Esophagus (tissue), 2 donors: ENCODE measurements around the gene SERPINB1. TPM values are rescaled to one million over a fixed set of nuclear protein-coding genes. Genes with fewer than 3 reads are reported as not detected.
"Not testable (repeated sequence)": the region's sequence is repeated elsewhere in the genome, so short reads cannot be mapped to it uniquely, and the experiment has no call there.

ENCODE experiments used
- H3K27ac ChIP-seq, 2 donors: one replicate each; pipeline ENCODE4 v1.5.1; 2013; ENCODE audit warnings: low read depth in 2 of 2, mild to moderate bottlenecking in 2 of 2, inconsistent platforms in 1 of 2, low read length in 1 of 2, moderate library complexity in 1 of 2
- H3K27me3 ChIP-seq, 2 donors: one replicate each; pipeline ENCODE4 v1.6.1; 2013; ENCODE audit warnings: low read length in 2 of 2, control low read depth in 1 of 2, mild to moderate bottlenecking in 1 of 2; ENCODE audit not compliant: insufficient read depth in 2 of 2, control insufficient read depth in 1 of 2
- H3K36me3 ChIP-seq, 2 donors: one replicate each; pipeline ENCODE4 v1.6.1; 2013; ENCODE audit warnings: low read length in 1 of 2; ENCODE audit not compliant: control insufficient read depth in 2 of 2, insufficient read depth in 2 of 2
- H3K4me1 ChIP-seq, 2 donors: one replicate each; pipeline ENCODE4 v1.6.1; 2013; ENCODE audit warnings: low read length in 1 of 2; ENCODE audit not compliant: control insufficient read depth in 2 of 2, insufficient read depth in 2 of 2
- H3K4me3 ChIP-seq, 2 donors: one replicate each; pipeline ENCODE4 v1.5.1; 2013; ENCODE audit warnings: low read length in 2 of 2, mild to moderate bottlenecking in 2 of 2, low read depth in 1 of 2, moderate library complexity in 1 of 2
- H3K9me3 ChIP-seq, 2 donors: one replicate each; pipeline ENCODE4 v1.6.1; 2013; ENCODE audit warnings: mild to moderate bottlenecking in 2 of 2, low read depth in 1 of 2, low read length in 1 of 2, moderate library complexity in 1 of 2; ENCODE audit not compliant: control insufficient read depth in 2 of 2, insufficient read depth in 1 of 2
- WGBS, 2 donors: extraction: QIAGEN DNeasy Blood & Tissue Kit; methylation state at CpG; one replicate each; pipeline ENCODE4 v1.1.7; 2013; 5-methylcytosine and 5-hydroxymethylcytosine counted together
- polyA plus RNA-seq, 2 donors: library from polyadenylated mRNA; stranded (reverse); fragments of 200-250 nt; gene quantifications; one replicate each; pipeline ENCODE4 v1.2.3, GENCODE V29; 2013
- donor health status: healthy with polysubstance abuse.
- donor health status: Bipolar disorder and iron deficiency.

SERPINB1 gene
- 100 to 1,000 TPM; 302 to 549 TPM for polyA plus RNA-seq

- Histone ChIP-seq H3K9me3 (no peaks in the 10 kb centered on the region), H3K36me3 (peaks cover 2 to 8% of the 10 kb centered on the region in 2 donors), H3K4me3 (peak within 1 kb of the TSS; percentile 56 to 63), H3K27ac (peak within 1 kb of the TSS; percentile 90 to 97), H3K4me1 (peaks cover 7 to 13% of the 10 kb centered on the region in 2 donors), H3K27me3 (no peaks in the 10 kb centered on the region)
- WGBS, 2 donors = 1% methylated on average over 55 to 67 of the region's 67 CpGs
Observed at GRCh38 chr6:2841264-2842138, at the start of gene SERPINB1. TSS of gene SERPINB1 (minus strand) at chr6:2841863. CDS start at chr6:2840586, 1,277 bp downstream.

DNA sequence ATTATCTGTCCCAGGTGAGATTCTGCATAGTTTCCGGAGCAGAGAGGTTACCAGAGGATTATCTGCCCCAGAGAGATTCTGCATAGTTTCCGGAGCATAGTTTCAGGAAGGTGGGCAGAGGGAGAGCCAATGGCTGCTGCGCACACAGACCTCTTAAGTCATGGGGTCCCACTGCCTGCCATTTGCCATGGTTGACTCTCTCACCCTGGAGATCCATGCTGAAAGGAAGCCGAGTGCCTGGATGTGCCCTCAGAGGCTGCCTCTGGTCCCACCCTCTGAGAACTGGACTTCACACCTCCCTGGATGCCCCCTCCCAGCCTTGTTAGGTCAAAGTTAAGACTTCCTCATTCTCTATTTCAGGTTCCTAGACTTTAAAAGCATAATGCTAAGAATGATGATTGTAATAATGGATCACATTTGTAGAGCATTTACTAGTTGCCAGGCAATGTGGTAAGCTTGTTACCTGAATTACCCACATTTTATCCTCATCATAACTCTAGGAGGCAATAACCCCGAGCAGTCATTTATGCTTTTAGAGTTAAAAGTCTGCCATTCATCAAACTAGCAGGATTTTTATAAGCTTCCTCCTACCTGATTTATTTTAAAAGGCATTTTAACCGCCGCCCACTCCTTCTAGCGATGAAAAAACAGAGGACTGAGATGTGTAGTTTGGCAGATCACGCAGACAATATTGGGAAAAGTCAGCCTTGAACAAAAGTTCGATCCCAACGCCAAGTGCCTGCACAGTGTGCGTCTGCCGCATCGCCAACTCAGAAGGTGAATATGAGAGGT lies 49.5 kb upstream of the SERPINB1 start:
- Histone ChIP-seq H3K27ac (no peak overlapping the region), H3K4me1 (no peaks in the 10 kb centered on the region), H3K36me3 (peaks cover 5 to 8% of the 10 kb centered on the region in 2 donors), H3K4me3 (no peak overlapping the region), H3K27me3 (no peaks in the 10 kb centered on the region), H3K9me3 (no peaks in the 10 kb centered on the region)
- 87 to 89% methylated on average over 14 of the region's 14 CpGs for WGBS, 2 donors

GRCh38 chr6:2885967-2886735 lies 44.5 kb upstream of the SERPINB1 start:
- 38 to 59% methylated on average over 6 of the region's 6 CpGs for WGBS, 2 donors
- no peak overlapping the region for H3K27ac ChIP-seq

GRCh38 chr6:2884804-2885203 lies 43.1 kb upstream of the SERPINB1 start:
- WGBS, 2 donors = 85 to 89% methylated on average over 3 of the region's 3 CpGs
- peaks cover 0 to 1% of the 10 kb centered on the region in 2 donors for H3K36me3 ChIP-seq

More at GRCh38 chr6:2885967-2886735, 44.5 kb upstream of the SERPINB1 start:
- H3K9me3 ChIP-seq = no peaks in the 10 kb centered on the region
- H3K4me3 ChIP-seq = no peak overlapping the region
- no peaks in the 10 kb centered on the region for H3K4me1 ChIP-seq
- peaks cover 0 to 5% of the 10 kb centered on the region in 2 donors for H3K36me3 ChIP-seq
- H3K27me3 ChIP-seq = no peaks in the 10 kb centered on the region

DNA sequence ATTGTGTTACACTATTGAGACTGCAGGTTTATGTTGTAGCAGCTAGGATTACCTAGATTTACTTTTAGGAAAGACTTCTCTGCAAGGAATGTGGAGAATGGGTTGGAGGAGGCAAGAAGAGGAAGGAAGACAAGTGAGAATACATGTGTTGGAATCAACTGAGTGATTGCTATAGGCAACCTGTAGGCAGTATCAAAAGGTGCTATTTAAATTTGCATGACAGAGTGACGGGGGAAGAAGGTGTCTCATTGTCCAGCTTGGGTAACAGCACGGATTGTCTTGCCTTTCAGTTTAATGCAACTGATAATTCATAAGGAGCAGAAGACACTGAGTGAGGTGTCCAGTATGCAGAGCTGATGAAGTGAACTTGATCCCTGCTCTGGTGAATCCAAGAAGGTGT lies 42.0 kb upstream of the SERPINB1 start:
- H3K9me3 ChIP-seq = no peaks in the 10 kb centered on the region
- no peaks in the 10 kb centered on the region for H3K36me3 ChIP-seq
- H3K4me3 ChIP-seq = no peak overlapping the region
- no peak overlapping the region for H3K27ac ChIP-seq
- no peaks in the 10 kb centered on the region for H3K27me3 ChIP-seq
- H3K4me1 ChIP-seq = no peaks in the 10 kb centered on the region
- WGBS, 2 donors = 92 to 96% methylated on average over 2 of the region's 2 CpGs

More at GRCh38 chr6:2884804-2885203, 43.1 kb upstream of the SERPINB1 start:
- Histone ChIP-seq H3K4me1 (no peaks in the 10 kb centered on the region), H3K27me3 (no peaks in the 10 kb centered on the region), H3K27ac (no peak overlapping the region), H3K4me3 (no peak overlapping the region), H3K9me3 (no peaks in the 10 kb centered on the region)

DNA sequence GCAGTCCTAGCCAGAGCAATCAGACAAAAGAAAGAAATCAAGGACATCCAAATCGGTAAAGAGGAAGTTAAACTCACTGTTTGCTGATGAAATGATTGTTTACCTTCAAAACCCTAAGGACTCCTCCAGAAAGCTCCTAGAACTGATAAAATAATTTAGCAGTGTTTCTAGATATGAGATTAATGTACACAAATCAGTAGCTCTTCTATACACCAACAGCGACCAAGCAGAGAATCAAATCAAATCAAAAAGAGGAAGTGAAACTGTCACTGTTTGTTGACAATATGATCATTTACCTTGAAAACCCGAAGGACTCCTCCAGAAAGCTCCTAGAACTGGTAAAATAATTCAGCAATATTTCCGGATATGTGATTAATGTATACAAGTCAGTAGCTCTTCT lies 39.8 kb upstream of the SERPINB1 start:
- H3K4me1 ChIP-seq = peaks cover 0 to 10% of the 10 kb centered on the region in 2 donors
- no peak overlapping the region for H3K4me3 ChIP-seq
- no peak overlapping the region for H3K27ac ChIP-seq
- no peaks in the 10 kb centered on the region for H3K36me3 ChIP-seq
- no peaks in the 10 kb centered on the region for H3K27me3 ChIP-seq
- WGBS, 2 donors = 51 to 68% methylated on average over 4 of the region's 4 CpGs
- no peaks in the 10 kb centered on the region for H3K9me3 ChIP-seq

GRCh38 chr6:2880156-2880555 lies 38.5 kb upstream of the SERPINB1 start:
- H3K36me3 ChIP-seq, H3K27ac ChIP-seq, H3K27me3 ChIP-seq, H3K4me3 ChIP-seq, H3K9me3 ChIP-seq: not testable (repeated sequence)
- peaks cover 0 to 14% of the 10 kb centered on the region in 2 donors for H3K4me1 ChIP-seq
- WGBS, 2 donors = 57 to 84% methylated on average over 2 of the region's 2 CpGs

DNA sequence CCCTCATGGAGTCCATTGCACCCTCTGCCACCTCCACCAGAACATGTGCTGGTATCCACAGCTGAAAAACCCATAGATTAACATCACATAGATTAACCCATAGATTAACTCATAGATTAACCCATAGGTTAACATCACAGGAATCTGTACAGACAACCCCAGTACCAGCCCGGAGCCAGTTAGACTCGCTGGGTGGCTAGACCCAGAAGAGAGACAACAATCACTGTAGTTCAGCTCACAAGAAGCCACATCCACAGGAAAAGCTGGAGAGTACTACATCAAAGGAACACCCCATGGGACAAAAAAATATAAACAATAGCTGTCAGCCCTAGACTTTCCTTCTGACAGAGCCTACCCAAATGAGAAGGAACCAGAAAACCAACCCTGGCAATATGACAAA lies 36.3 kb upstream of the SERPINB1 start:
- WGBS, 2 donors = 55 to 66% methylated on average over 2 of the region's 2 CpGs
- Histone ChIP-seq H3K4me1 (peaks cover 0 to 19% of the 10 kb centered on the region in 2 donors), H3K36me3 (no peaks in the 10 kb centered on the region), H3K27ac (peak overlapping the region; percentile 95 to 98), H3K9me3 (no peaks in the 10 kb centered on the region), H3K4me3 (no peak overlapping the region), H3K27me3 (no peaks in the 10 kb centered on the region)
